Smooth muscle cell (in vitro differentiated cells): Measurements from ENCODE around the gene PHF20. TPM values are rescaled to one million over a fixed set of nuclear protein-coding genes. Genes with fewer than 3 reads are reported as not detected.

ENCODE experiments used
- DNase-seq: peaks from one replicate; lab custom pipeline; 2025; ENCODE audit not compliant: unreplicated experiment; lab: John Stamatoyannopoulos, UW
- H2AFZ ChIP-seq: fragments of 200-600 bp; sonication (generic); 2 replicates; pipeline ENCODE4 v1.6.0; 2016; ENCODE audit warnings: antibody characterized with exemption, low read depth, mild to moderate bottlenecking
- H3F3A ChIP-seq: fragments of 200-600 bp; sonication (generic); 2 replicates; pipeline ENCODE4 v1.6.0; 2017; ENCODE audit warnings: antibody characterized with exemption, low read depth
- H3K27ac ChIP-seq: fragments of 200-600 bp; sonication (generic); 2 replicates; pipeline ENCODE4 v1.5.1; 2016; ENCODE audit warnings: low read depth, mild to moderate bottlenecking
- H3K27me3 ChIP-seq: fragments of 200-600 bp; sonication (generic); 2 replicates; pipeline ENCODE4 v1.6.1; 2016; ENCODE audit warnings: low read depth, mild to moderate bottlenecking
- H3K36me3 ChIP-seq: fragments of 200-600 bp; sonication (generic); 2 replicates; pipeline ENCODE4 v1.5.1; 2016; ENCODE audit warnings: low read depth
- H3K4me1 ChIP-seq: fragments of 200-600 bp; sonication (generic); 2 replicates; pipeline ENCODE4 v1.5.1; 2016; ENCODE audit warnings: low read depth
- H3K4me2 ChIP-seq: fragments of 200-600 bp; sonication (generic); 2 replicates; pipeline ENCODE4 v1.6.0; 2016; ENCODE audit warnings: mild to moderate bottlenecking
- H3K4me3 ChIP-seq: fragments of 200-600 bp; sonication (generic); 2 replicates; pipeline ENCODE4 v1.5.1; 2016; ENCODE audit warnings: mild to moderate bottlenecking
- H3K79me2 ChIP-seq: fragments of 200-600 bp; sonication (generic); 2 replicates; pipeline ENCODE4 v1.6.0; 2016; ENCODE audit warnings: low read depth, mild to moderate bottlenecking
- H3K9ac ChIP-seq: fragments of 200-600 bp; sonication (generic); 2 replicates; pipeline ENCODE4 v1.6.0; 2016; ENCODE audit warnings: low read depth
- H3K9me3 ChIP-seq: fragments of 200-600 bp; sonication (generic); replicated peaks from 2 replicates; pipeline ENCODE4 v1.5.1; 2016; ENCODE audit warnings: low read depth
- H4K20me1 ChIP-seq: fragments of 200-600 bp; sonication (generic); 2 replicates; pipeline ENCODE4 v1.6.0; 2016; ENCODE audit warnings: low read depth
- CTCF ChIP-seq: fragments of 200-600 bp; sonication (generic); IDR thresholded peaks from 2 replicates; pipeline ENCODE4 v1.5.1; 2017; ENCODE audit warnings: borderline replicate concordance, mild to moderate bottlenecking, antibody characterized with exemption; ENCODE audit not compliant: insufficient read depth, poor library complexity, severe bottlenecking
- WGBS: methylation state at CpG from one replicate; pipeline ENCODE4 v1.1.7; 2016; ENCODE audit warnings: low lambda C conversion rate; 5-methylcytosine and 5-hydroxymethylcytosine counted together
- polyA plus RNA-seq: library from polyadenylated mRNA; unstranded; fragments of >200 nt; fragmentation: Nextera tagmentation; extraction: Ambion mirVana; gene quantifications from 2 replicates; pipeline ENCODE4 v1.2.1, GENCODE V29; 2016
- total RNA-seq: library from RNA; depleted of rRNA; stranded (reverse); fragments of >200 nt; gene quantifications from 2 replicates; pipeline ENCODE4 v1.2.3, GENCODE V29; 2014

PHF20 gene
- total and polyA plus RNA-seq, 2 experiments from 2014 or later, result 23.3 to 27.4 TPM

- Histone ChIP-seq H3K36me3 (no peaks in the 10 kb centered on the region), H3K4me1 (no peaks in the 10 kb centered on the region), H2AFZ (no peak overlapping the region), H3K4me3 (no peak overlapping the region), H3K79me2 (no peaks in the 10 kb centered on the region), H3K27ac (no peak overlapping the region), H4K20me1 (no peaks in the 10 kb centered on the region), H3K9me3 (no peaks in the 10 kb centered on the region), H3F3A (peaks cover 7% of the 10 kb centered on the region), H3K9ac (no peak overlapping the region), H3K27me3 (no peaks in the 10 kb centered on the region), H3K4me2 (no peak overlapping the region)
- no peak for DNase-seq
- TF ChIP-seq CTCF, result no peak
- 96% methylated on average over 8 of the region's 8 CpGs for WGBS
Observed at GRCh38 chr20:35887393-35888064, 115.7 kb downstream of the PHF20 start.

GRCh38 chr20:35888657-35889056 lies 116.8 kb downstream of the PHF20 start:
- H3K9ac ChIP-seq, result no peak overlapping the region
- no peak for DNase-seq
- H3K9me3 ChIP-seq, result no peaks in the 10 kb centered on the region
- no peak for TF ChIP-seq CTCF
- H3K79me2 ChIP-seq, result no peaks in the 10 kb centered on the region
- H3K27ac ChIP-seq, result no peak overlapping the region
- no peaks in the 10 kb centered on the region for H3K27me3 ChIP-seq
- H3F3A ChIP-seq, result no peaks in the 10 kb centered on the region
- no peaks in the 10 kb centered on the region for H3K36me3 ChIP-seq
- WGBS, result 90% methylated on average over 1 of the region's 1 CpG
- H3K4me1 ChIP-seq, result no peaks in the 10 kb centered on the region
- H3K4me3 ChIP-seq, result no peak overlapping the region
- no peak overlapping the region for H3K4me2 ChIP-seq
- H4K20me1 ChIP-seq, result no peaks in the 10 kb centered on the region
- H2AFZ ChIP-seq, result no peak overlapping the region

- Histone ChIP-seq H3K27ac (peak overlapping the region; percentile 10), H3K79me2 (no peaks in the 10 kb centered on the region), H2AFZ (no peak overlapping the region), H3K36me3 (no peaks in the 10 kb centered on the region), H3K4me3 (no peak overlapping the region), H3K4me2 (no peak overlapping the region), H3F3A (no peaks in the 10 kb centered on the region), H3K9me3 (no peaks in the 10 kb centered on the region), H3K9ac (no peak overlapping the region), H3K27me3 (no peaks in the 10 kb centered on the region), H3K4me1 (no peaks in the 10 kb centered on the region), H4K20me1 (no peaks in the 10 kb centered on the region)
- 71% methylated on average over 2 of the region's 2 CpGs for WGBS
- TF ChIP-seq CTCF, result no peak
- no peak for DNase-seq
Observed at GRCh38 chr20:35891375-35891774, 119.6 kb downstream of the PHF20 start.

- H3K27ac ChIP-seq, result no peak overlapping the region
- 85% methylated on average over 3 of the region's 3 CpGs for WGBS
- no peaks in the 10 kb centered on the region for H3K36me3 ChIP-seq
Observed at GRCh38 chr20:35892871-35893270, 121.1 kb downstream of the PHF20 start.

More at GRCh38 chr20:35892871-35893270, 121.1 kb downstream of the PHF20 start:
- H3K4me1 ChIP-seq, result no peaks in the 10 kb centered on the region
- no peaks in the 10 kb centered on the region for H3K9me3 ChIP-seq
- no peak overlapping the region for H3K9ac ChIP-seq
- no peaks in the 10 kb centered on the region for H4K20me1 ChIP-seq
- H3F3A ChIP-seq, result no peaks in the 10 kb centered on the region
- H3K4me3 ChIP-seq, result no peak overlapping the region
- no peak overlapping the region for H3K4me2 ChIP-seq
- no peaks in the 10 kb centered on the region for H3K79me2 ChIP-seq
- DNase-seq, result no peak
- H2AFZ ChIP-seq, result no peak overlapping the region
- no peak for TF ChIP-seq CTCF
- H3K27me3 ChIP-seq, result no peaks in the 10 kb centered on the region
